K562 (cell line): ENCODE measurements around the gene ANAPC5. TPM values are rescaled to one million over a fixed set of nuclear protein-coding genes. Genes with fewer than 3 reads are reported as not detected.

ENCODE experiments used
- E2F6 ChIP-seq, 2 experiments: IDR thresholded peaks; 2 replicates each; pipeline ENCODE4 v1.6.1; 2011; ENCODE audit warnings: borderline replicate concordance in 1 of 2, control low read depth in 1 of 2, low read depth in 1 of 2, low read length in 1 of 2, mild to moderate bottlenecking in 1 of 2, mixed read lengths in 1 of 2, moderate library complexity in 1 of 2; ENCODE audit not compliant: insufficient read depth in 1 of 2, insufficient read length in 1 of 2, poor library complexity in 1 of 2, severe bottlenecking in 1 of 2; ENCODE audit errors: extremely low read depth in 1 of 2
- EHMT2 ChIP-seq: fragments of 450-650 bp; IDR thresholded peaks from 2 replicates; pipeline ENCODE4 v1.6.1; 2018; ENCODE audit warnings: antibody characterized with exemption
- FOXK1 ChIP-seq: sonication (generic); formaldehyde crosslinking; IDR thresholded peaks from 2 replicates; pipeline ENCODE4 v1.8.0; 2022; ENCODE audit warnings: missing genetic modification reagents, mild to moderate bottlenecking, borderline replicate concordance
- HEY1 ChIP-seq: fragments of 250-450 bp; sonication (Bioruptor Pico); IDR thresholded peaks from 2 replicates; pipeline ENCODE4 v1.5.0; 2020; ENCODE audit warnings: mild to moderate bottlenecking, moderate library complexity, borderline replicate concordance
- HNRNPK ChIP-seq: fragments of 200-400 bp; formaldehyde crosslinking; IDR thresholded peaks from one replicate; pipeline ENCODE4 v1.6.1; 2018; ENCODE audit warnings: mild to moderate bottlenecking, low read depth, low read length; ENCODE audit not compliant: poor library complexity, severe bottlenecking
- ILK ChIP-seq: fragments of 450-650 bp; IDR thresholded peaks from 2 replicates; pipeline ENCODE4 v1.6.1; 2016; ENCODE audit warnings: missing genetic modification characterization, low read depth, mild to moderate bottlenecking, missing compliant biosample characterization, moderate library complexity, borderline replicate concordance
- L3MBTL2 ChIP-seq: fragments of 450-650 bp; IDR thresholded peaks from 2 replicates; pipeline ENCODE4 v1.6.1; 2016; ENCODE audit warnings: mild to moderate bottlenecking, moderate library complexity
- SRSF9 ChIP-seq: fragments of 200-400 bp; formaldehyde crosslinking; IDR thresholded peaks from 2 replicates; pipeline ENCODE4 v1.6.1; 2017; ENCODE audit warnings: low read depth, low read length, borderline replicate concordance
- YBX1 ChIP-seq: fragments of 450-650 bp; IDR thresholded peaks from 2 replicates; pipeline ENCODE4 v1.7.1; 2016; ENCODE audit warnings: mild to moderate bottlenecking
- ZC3H4 ChIP-seq: sonication (generic); formaldehyde crosslinking; IDR thresholded peaks from 2 replicates; pipeline ENCODE4 v1.9.0; 2021; ENCODE audit warnings: missing genetic modification reagents, borderline replicate concordance
- ZFP91 ChIP-seq: sonication (generic); formaldehyde crosslinking; IDR thresholded peaks from 2 replicates; pipeline ENCODE4 v1.8.0; 2022; ENCODE audit warnings: mild to moderate bottlenecking, missing genetic modification reagents
- polyA plus RNA-seq, 8 experiments: library from polyadenylated mRNA; depleted of rRNA in 4 of 8; stranded (reverse) in 5 of 8; unstranded in 3 of 8; fragments of >200 nt; fragmentation: Nextera tagmentation in 2 of 8; fragmentation: Illumina TruSeq in 1 of 8; extraction: Ambion mirVana in 2 of 8; extraction: Trizol in 1 of 8; gene quantifications; 2 replicates each; pipeline versions ENCODE4 v1.2.1 to v1.2.3, GENCODE V29; 2011 to 2014; ENCODE audit warnings: inconsistent platforms in 1 of 8, missing spikeins in 1 of 8
- total RNA-seq, 7 experiments: library from RNA; depleted of rRNA in 6 of 7; stranded (reverse); fragments of >200 nt in 6 of 7; fragmentation: Illumina TruSeq in 2 of 7; extraction: Trizol in 2 of 7; gene quantifications; 2 replicates each; pipeline versions ENCODE4 v1.2.1 to v1.2.3, GENCODE V29; 2011 to 2021; ENCODE audit warnings: low replicate concordance in 1 of 7
- TF ChIP-seq, protein P1 (sequence below): fragments of 250-450 bp; sonication (Bioruptor Pico); IDR thresholded peaks from 2 replicates; pipeline ENCODE4 v1.5.0; 2020; ENCODE audit warnings: mild to moderate bottlenecking, borderline replicate concordance

ANAPC5 gene
- total and polyA plus RNA-seq, 9 of the 15 experiments (the other 6 are each of a cell fraction or from before 2014, with no cell fraction given) = 136 to 315 (median 197) TPM

GRCh38 chr12:121352682-121353018 is 439 bp upstream of the ANAPC5 start (continued):
- TF ChIP-seq YBX1 (no peak), HEY1 (no peak), E2F6 (IDR thresholded peaks at IDR 0.05; ENCODE audit: borderline replicate concordance in 1 of 2, extremely low read depth in 1 of 2, insufficient read depth in 1 of 2, insufficient read length in 1 of 2, low read depth in 1 of 2, low read length in 1 of 2, poor library complexity in 1 of 2, severe bottlenecking in 1 of 2) (peak in 1 of 2 experiments; percentile 56), HNRNPK (no peak), SRSF9 (no peak), ILK (tag) (no peak), ZFP91 (no peak), EHMT2 (no peak), ZC3H4 (CRISPR knock-in tag) (no peak), FOXK1 (CRISPR knock-in tag) (no peak), L3MBTL2 (no peak)
- TF ChIP-seq, protein P1, sequence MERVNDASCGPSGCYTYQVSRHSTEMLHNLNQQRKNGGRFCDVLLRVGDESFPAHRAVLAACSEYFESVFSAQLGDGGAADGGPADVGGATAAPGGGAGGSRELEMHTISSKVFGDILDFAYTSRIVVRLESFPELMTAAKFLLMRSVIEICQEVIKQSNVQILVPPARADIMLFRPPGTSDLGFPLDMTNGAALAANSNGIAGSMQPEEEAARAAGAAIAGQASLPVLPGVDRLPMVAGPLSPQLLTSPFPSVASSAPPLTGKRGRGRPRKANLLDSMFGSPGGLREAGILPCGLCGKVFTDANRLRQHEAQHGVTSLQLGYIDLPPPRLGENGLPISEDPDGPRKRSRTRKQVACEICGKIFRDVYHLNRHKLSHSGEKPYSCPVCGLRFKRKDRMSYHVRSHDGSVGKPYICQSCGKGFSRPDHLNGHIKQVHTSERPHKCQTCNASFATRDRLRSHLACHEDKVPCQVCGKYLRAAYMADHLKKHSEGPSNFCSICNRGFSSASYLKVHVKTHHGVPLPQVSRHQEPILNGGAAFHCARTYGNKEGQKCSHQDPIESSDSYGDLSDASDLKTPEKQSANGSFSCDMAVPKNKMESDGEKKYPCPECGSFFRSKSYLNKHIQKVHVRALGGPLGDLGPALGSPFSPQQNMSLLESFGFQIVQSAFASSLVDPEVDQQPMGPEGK (CRISPR knock-in tag) = no peak
- TF ChIP-seq, all 486 proteins: peak for 9
